Measurements from ENCODE around the gene SLC12A5.

Gene SLC12A5

DNA sequence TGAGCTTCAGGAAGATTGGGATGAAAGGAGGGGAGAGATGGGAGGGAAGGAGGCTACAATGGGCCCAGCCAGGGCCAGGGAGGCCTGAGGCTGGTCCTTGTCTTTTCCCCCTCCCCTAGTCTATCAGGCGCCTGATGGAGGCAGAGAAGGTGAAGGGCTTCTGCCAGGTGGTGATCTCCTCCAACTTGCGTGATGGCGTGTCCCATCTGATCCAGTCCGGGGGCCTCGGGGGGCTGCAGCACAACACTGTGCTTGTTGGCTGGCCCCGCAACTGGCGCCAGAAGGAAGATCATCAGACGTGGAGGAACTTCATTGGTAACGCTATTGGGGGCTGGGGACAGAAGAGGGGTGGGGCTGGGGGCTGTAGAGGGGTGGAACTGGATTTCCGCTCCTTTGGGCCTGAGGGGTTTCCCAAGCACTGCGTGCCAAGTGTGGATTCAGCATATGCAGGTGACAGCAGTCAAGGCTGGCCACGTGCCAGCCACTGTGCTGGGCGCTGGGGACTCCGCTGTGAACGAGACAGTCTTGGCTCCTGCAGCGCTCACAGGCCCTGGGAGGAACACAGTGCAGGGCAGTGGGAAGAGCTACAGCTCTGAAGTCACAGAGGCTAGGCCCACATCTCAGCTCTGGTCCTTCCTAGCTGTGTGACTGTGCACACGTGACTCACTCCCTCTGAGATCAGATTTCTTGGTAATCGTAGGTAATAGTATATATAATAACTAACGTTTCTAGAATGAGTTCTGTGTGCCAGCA is 22.7 kb downstream of the SLC12A5 start:
- DNase-seq (ENCODE audit: low read depth), result no peak
- TF ChIP-seq, protein P1, sequence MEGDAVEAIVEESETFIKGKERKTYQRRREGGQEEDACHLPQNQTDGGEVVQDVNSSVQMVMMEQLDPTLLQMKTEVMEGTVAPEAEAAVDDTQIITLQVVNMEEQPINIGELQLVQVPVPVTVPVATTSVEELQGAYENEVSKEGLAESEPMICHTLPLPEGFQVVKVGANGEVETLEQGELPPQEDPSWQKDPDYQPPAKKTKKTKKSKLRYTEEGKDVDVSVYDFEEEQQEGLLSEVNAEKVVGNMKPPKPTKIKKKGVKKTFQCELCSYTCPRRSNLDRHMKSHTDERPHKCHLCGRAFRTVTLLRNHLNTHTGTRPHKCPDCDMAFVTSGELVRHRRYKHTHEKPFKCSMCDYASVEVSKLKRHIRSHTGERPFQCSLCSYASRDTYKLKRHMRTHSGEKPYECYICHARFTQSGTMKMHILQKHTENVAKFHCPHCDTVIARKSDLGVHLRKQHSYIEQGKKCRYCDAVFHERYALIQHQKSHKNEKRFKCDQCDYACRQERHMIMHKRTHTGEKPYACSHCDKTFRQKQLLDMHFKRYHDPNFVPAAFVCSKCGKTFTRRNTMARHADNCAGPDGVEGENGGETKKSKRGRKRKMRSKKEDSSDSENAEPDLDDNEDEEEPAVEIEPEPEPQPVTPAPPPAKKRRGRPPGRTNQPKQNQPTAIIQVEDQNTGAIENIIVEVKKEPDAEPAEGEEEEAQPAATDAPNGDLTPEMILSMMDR (IDR thresholded peaks at IDR 0.05; ENCODE audit: insufficient read depth, low read depth, low read length, missing control alignments), result no peak
- no peak overlapping the region for H3K4me3 ChIP-seq (ENCODE audit: low read depth, low read length)

DNA sequence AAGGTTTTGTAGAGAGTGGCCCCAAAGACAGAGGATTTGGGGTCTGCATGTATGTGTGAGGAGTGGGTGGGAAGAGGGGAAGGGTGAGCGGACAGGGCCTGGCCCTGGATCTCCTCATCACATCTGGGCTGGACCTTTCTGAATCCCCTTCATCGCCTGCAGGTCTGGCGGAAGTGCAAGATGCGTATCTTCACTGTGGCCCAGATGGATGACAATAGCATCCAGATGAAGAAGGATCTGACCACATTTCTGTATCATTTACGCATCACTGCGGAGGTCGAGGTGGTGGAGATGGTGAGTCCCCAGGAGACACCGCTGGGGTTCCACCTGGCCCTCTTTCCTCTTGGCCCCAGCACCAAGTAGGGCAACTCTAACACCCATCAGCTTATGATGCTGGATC is 24.4 kb downstream of the SLC12A5 start:
- no peak overlapping the region for H3K4me3 ChIP-seq (ENCODE audit: low read depth, low read length)
- TF ChIP-seq, protein P1 (IDR thresholded peaks at IDR 0.05; ENCODE audit: insufficient read depth, low read depth, low read length, missing control alignments), result no peak
- no peak for DNase-seq (ENCODE audit: low read depth)

DNA sequence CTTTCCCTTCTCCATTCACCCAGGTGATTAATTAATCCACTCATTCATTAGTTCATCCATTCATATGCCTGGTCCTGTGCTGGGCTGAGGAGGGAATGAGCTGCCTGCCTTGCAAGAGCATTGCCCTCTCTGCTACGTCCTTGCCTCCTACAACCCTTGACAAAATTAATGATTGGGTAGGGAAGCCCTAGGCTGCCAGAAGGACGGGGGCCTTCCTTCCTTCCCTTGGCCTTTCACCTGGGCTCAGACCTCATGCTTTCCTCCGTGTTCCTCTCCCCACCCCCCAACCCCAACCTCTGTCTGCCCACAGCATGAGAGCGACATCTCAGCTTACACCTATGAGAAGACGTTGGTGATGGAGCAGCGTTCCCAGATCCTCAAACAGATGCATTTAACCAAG is 25.6 kb downstream of the SLC12A5 start:
- no peak overlapping the region for H3K4me3 ChIP-seq (ENCODE audit: low read depth, low read length)
- TF ChIP-seq, protein P1 (IDR thresholded peaks at IDR 0.05; ENCODE audit: insufficient read depth, low read depth, low read length, missing control alignments), result no peak
- DNase-seq (ENCODE audit: low read depth), result no peak

DNA sequence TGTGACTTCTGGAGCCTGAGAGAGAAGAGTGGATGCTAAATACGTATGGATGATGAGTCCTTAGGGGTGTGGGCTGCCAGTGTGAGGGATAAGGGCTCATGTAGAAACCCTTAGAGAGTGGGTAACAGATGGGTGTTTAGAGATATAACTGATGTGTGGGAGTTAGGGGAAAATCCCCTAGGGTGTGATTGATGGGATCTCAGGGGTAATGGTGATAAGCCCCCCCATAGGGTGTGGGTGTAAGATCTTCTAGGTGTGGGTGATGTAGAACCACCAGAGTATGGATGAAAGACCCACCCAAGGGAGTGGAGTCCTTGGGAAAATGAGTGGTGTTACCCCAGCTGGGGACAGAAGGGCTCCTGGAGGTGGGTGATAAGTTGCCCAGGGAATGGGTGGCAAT is 26.3 kb downstream of the SLC12A5 start:
- TF ChIP-seq, protein P1 (IDR thresholded peaks at IDR 0.05; ENCODE audit: insufficient read depth, low read depth, low read length, missing control alignments), result no peak
- no peak for DNase-seq (ENCODE audit: low read depth)
- H3K4me3 ChIP-seq (ENCODE audit: low read depth, low read length), result no peak overlapping the region

DNA sequence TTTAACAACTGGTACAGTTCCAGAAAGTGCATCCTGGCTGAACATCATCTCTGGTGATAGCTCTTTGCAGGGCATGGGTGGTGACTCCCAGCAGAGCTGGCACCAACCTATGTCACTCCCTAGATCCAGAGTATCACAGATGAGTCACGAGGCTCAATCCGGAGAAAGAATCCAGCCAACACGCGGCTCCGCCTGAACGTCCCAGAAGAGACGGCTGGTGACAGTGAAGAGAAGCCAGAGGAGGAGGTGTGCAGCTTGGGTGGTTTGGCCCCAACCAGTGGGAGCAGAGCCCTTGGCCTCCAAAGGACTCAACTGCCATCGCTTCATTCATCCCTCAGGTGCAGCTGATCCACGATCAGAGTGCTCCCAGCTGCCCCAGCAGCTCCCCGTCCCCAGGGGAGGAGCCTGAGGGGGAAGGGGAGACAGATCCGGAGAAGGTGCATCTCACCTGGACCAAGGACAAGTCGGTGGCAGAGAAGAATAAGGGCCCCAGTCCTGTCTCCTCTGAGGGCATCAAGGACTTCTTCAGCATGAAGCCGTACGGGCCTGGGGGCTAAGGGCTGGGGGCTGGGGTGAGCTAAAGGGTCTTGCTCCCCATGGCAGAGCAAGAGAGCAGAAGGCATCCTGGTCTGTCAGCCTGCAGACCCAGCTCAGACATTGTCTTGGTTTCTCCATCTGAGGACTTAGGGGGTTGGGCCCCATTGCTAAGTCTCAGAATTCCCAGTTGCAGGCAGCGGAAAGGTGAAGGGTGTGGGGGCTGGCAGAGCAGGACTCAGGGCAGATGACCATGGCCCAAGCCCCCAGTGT is 27.2 kb downstream of the SLC12A5 start:
- DNase-seq (ENCODE audit: low read depth), result no peak
- TF ChIP-seq, protein P1 (IDR thresholded peaks at IDR 0.05; ENCODE audit: insufficient read depth, low read depth, low read length, missing control alignments), result no peak
- H3K4me3 ChIP-seq (ENCODE audit: low read depth, low read length), result no peak overlapping the region

DNA sequence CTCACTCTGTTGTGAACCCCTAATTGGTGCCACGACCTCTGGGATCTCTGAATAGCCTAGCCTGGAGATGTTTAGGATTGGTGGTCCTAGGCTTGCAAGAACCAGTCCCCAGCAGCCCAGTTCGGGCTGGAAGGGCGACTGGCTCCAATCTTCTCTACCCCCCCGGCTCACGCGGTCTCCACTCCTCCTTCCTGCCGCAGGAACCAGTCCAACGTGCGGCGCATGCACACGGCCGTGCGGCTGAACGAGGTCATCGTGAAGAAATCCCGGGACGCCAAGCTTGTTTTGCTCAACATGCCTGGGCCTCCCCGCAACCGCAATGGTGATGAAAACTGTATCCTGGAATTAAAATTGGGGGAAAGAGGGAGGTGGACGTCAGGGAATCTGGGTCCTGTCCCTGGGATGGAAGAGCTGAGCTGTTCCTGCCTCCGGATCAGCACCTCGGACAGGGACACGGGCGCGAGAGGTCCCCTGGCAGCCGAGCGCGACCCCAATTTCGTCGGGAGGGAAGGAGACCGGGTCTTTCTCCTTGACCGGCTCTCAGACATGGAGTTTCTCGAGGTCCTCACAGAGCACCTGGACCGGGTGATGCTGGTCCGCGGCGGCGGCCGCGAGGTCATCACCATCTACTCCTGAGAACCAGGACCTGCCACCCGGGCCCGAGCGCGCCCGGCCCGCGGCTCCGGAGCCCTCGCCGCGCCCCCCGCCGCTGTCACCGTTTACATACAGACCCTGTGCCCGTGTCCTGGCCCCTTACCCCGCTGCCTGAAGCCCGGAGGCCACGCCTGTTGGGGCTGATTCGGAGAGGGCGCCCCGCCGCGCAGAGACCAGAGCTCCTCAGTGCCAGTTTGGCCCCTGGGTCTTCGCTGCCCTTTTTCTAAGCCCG is 28.2 kb downstream of the SLC12A5 start:
- TF ChIP-seq, protein P1 (IDR thresholded peaks at IDR 0.05; ENCODE audit: insufficient read depth, low read depth, low read length, missing control alignments), result no peak
- no peak overlapping the region for H3K4me3 ChIP-seq (ENCODE audit: low read depth, low read length)
- DNase-seq (ENCODE audit: low read depth), result no peak
